ENCODE measurements around the gene KRTAP3-2.
"Not testable (repeated sequence)": the region's sequence is repeated elsewhere in the genome, so short reads cannot be mapped to it uniquely, and the experiment has no call there.

DNA sequence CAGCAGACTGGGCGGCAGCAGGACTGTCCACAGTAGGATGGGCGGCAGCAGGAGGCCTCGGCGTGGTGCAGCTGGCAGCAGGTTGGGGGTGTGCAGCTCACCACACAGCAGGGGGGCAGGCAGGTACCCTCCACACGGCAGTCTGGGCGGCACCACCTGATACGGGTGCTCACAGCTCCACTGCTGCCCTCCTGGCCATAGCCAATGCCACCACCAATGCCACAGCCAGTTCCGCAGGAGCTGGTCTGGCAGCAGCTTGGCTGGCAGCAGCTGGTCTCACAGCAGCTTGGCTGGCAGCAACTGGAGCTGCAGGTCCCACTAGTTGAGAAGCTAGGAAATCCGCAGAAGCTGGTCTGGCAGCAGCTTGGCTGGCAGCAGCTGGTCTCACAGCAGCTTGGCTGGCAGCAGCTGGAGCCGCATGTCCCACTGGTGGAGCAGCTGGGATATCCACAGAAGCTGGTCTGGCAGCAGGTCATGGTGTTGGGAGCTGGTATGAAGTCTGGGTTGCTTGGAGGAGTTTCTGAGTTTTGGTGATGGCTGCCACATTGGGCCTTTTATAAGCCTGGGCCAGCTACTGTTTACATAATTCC is 34.7 kb upstream of the KRTAP3-2 start, which contains the start of gene KRTAP1-3:
- TF ChIP-seq, protein P1, sequence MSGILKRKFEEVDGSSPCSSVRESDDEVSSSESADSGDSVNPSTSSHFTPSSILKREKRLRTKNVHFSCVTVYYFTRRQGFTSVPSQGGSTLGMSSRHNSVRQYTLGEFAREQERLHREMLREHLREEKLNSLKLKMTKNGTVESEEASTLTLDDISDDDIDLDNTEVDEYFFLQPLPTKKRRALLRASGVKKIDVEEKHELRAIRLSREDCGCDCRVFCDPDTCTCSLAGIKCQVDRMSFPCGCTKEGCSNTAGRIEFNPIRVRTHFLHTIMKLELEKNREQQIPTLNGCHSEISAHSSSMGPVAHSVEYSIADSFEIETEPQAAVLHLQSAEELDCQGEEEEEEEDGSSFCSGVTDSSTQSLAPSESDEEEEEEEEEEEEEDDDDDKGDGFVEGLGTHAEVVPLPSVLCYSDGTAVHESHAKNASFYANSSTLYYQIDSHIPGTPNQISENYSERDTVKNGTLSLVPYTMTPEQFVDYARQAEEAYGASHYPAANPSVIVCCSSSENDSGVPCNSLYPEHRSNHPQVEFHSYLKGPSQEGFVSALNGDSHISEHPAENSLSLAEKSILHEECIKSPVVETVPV (CRISPR knock-in tag; IDR thresholded peaks at IDR 0.05) = not testable (repeated sequence)
- TF ChIP-seq ESRRG (CRISPR knock-in tag; IDR thresholded peaks at IDR 0.05); ZNF70 (CRISPR knock-in tag; IDR thresholded peaks at IDR 0.05); SNAI2 (CRISPR knock-in tag; IDR thresholded peaks at IDR 0.05); ZNF8 (CRISPR knock-in tag; IDR thresholded peaks at IDR 0.05); BACH2 (CRISPR knock-in tag; IDR thresholded peaks at IDR 0.05; ENCODE audit: borderline replicate concordance): not testable (repeated sequence)
